Parathyroid adenoma (tissue), 2 donors: ENCODE results near the gene ZACN.
"Not testable (repeated sequence)": the region's sequence is repeated elsewhere in the genome, so short reads cannot be mapped to it uniquely, and the experiment has no call there.

Experiments used
- H2AFZ ChIP-seq: fragments of 300-600 bp; sonication (generic); one replicate; pipeline ENCODE4 v1.7.0; 2017; ENCODE audit warnings: antibody characterized with exemption, mild to moderate bottlenecking
- H3K27ac ChIP-seq: fragments of 300-600 bp; sonication (generic); one replicate; pipeline ENCODE4 v1.7.0; 2017
- H3K27me3 ChIP-seq: fragments of 300-600 bp; sonication (generic); one replicate; pipeline ENCODE4 v1.7.0; 2017; ENCODE audit warnings: low read length; ENCODE audit not compliant: control insufficient read depth, insufficient read depth
- H3K36me3 ChIP-seq: fragments of 300-600 bp; sonication (generic); one replicate; pipeline ENCODE4 v1.7.0; 2017; ENCODE audit warnings: low read length; ENCODE audit not compliant: control insufficient read depth, insufficient read depth
- H3K4me1 ChIP-seq: fragments of 300-600 bp; sonication (generic); one replicate; pipeline ENCODE4 v1.7.0; 2017; ENCODE audit warnings: control low read depth
- H3K4me2 ChIP-seq: fragments of 300-600 bp; sonication (generic); one replicate; pipeline ENCODE4 v1.7.0; 2017; ENCODE audit warnings: low read length
- H3K4me3 ChIP-seq: fragments of 300-600 bp; sonication (generic); one replicate; pipeline ENCODE4 v1.7.0; 2017; ENCODE audit warnings: low read depth, low read length
- H3K79me2 ChIP-seq: fragments of 300-600 bp; sonication (generic); one replicate; pipeline ENCODE4 v1.7.0; 2017; ENCODE audit warnings: control low read depth
- H3K9ac ChIP-seq: fragments of 300-600 bp; sonication (generic); one replicate; pipeline ENCODE4 v1.7.0; 2017; ENCODE audit warnings: mild to moderate bottlenecking
- H3K9me3 ChIP-seq: fragments of 300-600 bp; sonication (generic); one replicate; pipeline ENCODE4 v1.7.0; 2017; ENCODE audit warnings: low read length; ENCODE audit not compliant: control insufficient read depth
- TF ChIP-seq, protein P1 (sequence below): fragments of 300-600 bp; sonication (generic); IDR thresholded peaks from one replicate; pipeline ENCODE4 v1.7.0; 2017; ENCODE audit warnings: antibody characterized with exemption, mild to moderate bottlenecking
- donor health status: primary hyperparathyroidism.

The ZACN gene

DNA sequence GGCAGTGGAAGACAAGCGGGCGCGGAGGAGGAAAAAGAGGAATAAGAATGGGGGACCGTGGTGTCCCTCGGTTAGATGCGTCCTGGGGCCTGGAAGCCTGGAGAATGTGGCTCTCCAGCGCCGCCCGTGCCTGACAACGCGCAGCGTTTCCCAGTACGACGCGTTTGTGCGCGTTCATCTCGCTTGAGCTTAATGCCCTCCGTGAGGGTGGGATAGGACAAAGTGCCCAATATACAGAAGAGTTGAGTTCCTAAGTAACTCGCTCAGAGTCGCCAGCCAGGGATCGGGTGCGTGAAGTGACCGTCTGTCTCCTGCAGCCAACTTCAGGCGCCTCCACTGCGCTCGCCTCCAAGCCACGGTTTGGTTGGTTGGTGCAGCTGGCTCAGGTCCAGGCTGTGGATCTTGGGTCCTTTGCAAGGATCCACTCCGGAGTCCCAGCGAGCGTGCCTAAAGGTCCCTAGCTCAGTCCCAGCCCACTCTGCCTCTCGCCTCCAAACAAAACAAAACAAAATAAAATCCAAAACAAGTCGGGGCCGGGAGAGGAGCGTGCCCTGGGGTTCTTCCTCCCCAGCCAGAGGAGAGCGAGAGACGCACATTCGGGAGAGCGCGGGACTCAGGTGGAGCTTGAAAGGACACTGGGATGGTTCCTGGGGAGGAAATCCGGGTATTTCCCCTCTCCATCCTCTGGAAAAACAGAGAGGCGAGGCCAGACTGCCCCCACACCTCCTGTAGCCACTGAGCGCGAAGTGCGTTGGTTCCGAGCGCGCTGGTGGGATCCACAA, 3.4 kb upstream of the ZACN start:
- Histone ChIP-seq H2AFZ (no peak overlapping the region), H3K27me3 (peaks cover 3% of the 10 kb centered on the region), H3K36me3 (no peaks in the 10 kb centered on the region), H3K4me2 (peak overlapping the region; percentile 11), H3K9ac (no peak overlapping the region), H3K79me2 (peaks cover 10% of the 10 kb centered on the region), H3K27ac (no peak overlapping the region), H3K4me3 (no peak overlapping the region), H3K9me3 (no peaks in the 10 kb centered on the region), H3K4me1 (peaks cover 40% of the 10 kb centered on the region)
- TF ChIP-seq, protein P1, sequence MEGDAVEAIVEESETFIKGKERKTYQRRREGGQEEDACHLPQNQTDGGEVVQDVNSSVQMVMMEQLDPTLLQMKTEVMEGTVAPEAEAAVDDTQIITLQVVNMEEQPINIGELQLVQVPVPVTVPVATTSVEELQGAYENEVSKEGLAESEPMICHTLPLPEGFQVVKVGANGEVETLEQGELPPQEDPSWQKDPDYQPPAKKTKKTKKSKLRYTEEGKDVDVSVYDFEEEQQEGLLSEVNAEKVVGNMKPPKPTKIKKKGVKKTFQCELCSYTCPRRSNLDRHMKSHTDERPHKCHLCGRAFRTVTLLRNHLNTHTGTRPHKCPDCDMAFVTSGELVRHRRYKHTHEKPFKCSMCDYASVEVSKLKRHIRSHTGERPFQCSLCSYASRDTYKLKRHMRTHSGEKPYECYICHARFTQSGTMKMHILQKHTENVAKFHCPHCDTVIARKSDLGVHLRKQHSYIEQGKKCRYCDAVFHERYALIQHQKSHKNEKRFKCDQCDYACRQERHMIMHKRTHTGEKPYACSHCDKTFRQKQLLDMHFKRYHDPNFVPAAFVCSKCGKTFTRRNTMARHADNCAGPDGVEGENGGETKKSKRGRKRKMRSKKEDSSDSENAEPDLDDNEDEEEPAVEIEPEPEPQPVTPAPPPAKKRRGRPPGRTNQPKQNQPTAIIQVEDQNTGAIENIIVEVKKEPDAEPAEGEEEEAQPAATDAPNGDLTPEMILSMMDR, result no peak

DNA sequence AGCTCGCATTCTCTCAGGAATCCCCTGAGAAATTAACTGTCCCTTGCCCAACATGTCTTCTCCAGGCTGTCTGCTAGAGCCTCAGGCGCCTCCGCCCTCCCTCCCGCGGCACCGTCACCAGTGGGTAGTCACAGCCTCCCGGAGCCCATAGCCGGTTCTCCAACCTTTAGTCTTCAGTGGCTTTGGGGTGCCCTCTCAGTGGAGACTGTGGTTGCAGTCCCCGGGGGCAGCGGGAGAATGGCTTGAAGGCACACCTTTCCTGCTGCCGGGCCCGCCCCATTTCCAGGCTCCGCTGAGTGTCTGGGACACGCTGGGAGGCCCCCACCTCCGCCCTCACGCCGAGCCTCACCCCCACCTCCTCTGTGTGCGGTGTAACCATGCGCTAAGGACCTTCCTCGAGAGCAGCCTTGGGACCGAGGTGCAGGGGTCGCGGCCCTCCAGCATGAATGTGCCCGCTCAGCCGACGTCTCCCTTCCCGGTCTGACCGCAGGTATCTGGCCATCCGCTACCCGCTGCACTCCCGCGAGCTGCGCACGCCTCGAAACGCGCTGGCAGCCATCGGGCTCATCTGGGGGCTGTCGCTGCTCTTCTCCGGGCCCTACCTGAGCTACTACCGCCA, 2.7 kb upstream of the ZACN start:
- H3K4me3 ChIP-seq, result no peak overlapping the region
- peak overlapping the region; percentile 35 for H3K4me2 ChIP-seq
- H3K36me3 ChIP-seq, result no peaks in the 10 kb centered on the region
- H3K27ac ChIP-seq, result no peak overlapping the region
- peaks cover 42% of the 10 kb centered on the region for H3K4me1 ChIP-seq
- H3K9ac ChIP-seq, result no peak overlapping the region
- TF ChIP-seq, protein P1, result no peak
- peaks cover 3% of the 10 kb centered on the region for H3K27me3 ChIP-seq
- no peaks in the 10 kb centered on the region for H3K9me3 ChIP-seq
- H2AFZ ChIP-seq, result peak overlapping the region; percentile 17
- peaks cover 9% of the 10 kb centered on the region for H3K79me2 ChIP-seq

DNA sequence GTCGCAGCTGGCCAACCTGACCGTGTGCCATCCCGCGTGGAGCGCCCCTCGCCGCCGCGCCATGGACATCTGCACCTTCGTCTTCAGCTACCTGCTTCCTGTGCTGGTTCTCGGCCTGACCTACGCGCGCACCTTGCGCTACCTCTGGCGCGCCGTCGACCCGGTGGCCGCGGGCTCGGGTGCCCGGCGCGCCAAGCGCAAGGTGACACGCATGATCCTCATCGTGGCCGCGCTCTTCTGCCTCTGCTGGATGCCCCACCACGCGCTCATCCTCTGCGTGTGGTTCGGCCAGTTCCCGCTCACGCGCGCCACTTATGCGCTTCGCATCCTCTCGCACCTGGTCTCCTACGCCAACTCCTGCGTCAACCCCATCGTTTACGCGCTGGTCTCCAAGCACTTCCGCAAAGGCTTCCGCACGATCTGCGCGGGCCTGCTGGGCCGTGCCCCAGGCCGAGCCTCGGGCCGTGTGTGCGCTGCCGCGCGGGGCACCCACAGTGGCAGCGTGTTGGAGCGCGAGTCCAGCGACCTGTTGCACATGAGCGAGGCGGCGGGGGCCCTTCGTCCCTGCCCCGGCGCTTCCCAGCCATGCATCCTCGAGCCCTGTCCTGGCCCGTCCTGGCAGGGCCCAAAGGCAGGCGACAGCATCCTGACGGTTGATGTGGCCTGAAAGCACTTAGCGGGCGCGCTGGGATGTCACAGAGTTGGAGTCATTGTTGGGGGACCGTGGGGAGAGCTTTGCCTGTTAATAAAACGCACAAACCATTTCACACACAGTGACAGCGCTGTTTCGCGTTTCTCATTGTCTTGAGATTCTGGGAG, 2.0 kb upstream of the ZACN start:
- peak overlapping the region; percentile 35 for H3K4me2 ChIP-seq
- H2AFZ ChIP-seq, result peak overlapping the region; percentile 17
- H3K27ac ChIP-seq, result no peak overlapping the region
- no peak overlapping the region for H3K9ac ChIP-seq
- no peak overlapping the region for H3K4me3 ChIP-seq
- H3K9me3 ChIP-seq, result no peaks in the 10 kb centered on the region
- peaks cover 3% of the 10 kb centered on the region for H3K27me3 ChIP-seq
- H3K4me1 ChIP-seq, result peaks cover 42% of the 10 kb centered on the region
- no peaks in the 10 kb centered on the region for H3K36me3 ChIP-seq
- TF ChIP-seq, protein P1, result no peak
- peaks cover 2% of the 10 kb centered on the region for H3K79me2 ChIP-seq

DNA sequence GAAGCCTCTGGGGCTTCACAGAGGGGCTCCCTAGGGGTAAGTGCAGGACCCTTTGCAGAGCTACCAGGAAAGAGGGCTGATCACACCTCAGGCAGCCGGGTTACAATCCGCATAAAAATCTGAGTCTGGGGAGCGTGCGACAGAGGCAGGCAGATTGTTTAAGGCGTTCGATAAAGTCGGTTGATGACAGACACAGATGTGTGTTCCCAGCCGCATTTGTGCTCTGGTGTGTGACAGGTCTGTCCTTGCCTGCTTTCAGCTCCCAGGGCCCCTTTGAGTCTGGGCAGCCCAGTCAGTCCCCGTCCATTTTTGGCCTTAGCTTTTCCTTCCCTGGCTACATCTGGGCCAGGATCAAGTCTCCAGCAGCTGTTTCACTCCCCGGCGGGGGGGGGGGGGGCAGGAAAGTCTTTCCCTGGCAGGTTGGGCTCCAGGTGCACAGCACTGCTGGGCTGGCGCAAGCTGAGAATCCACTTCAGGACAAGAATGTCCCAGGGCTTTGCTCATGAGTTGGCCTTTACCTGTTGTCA, 1.3 kb upstream of the ZACN start:
- Histone ChIP-seq H3K4me2 (no peak overlapping the region), H3K27ac (no peak overlapping the region), H3K4me3 (no peak overlapping the region), H3K4me1 (peaks cover 42% of the 10 kb centered on the region), H2AFZ (no peak overlapping the region), H3K9me3 (no peaks in the 10 kb centered on the region), H3K27me3 (peaks cover 3% of the 10 kb centered on the region), H3K36me3 (no peaks in the 10 kb centered on the region), H3K9ac (no peak overlapping the region), H3K79me2 (no peaks in the 10 kb centered on the region)
- TF ChIP-seq, protein P1, result no peak

DNA sequence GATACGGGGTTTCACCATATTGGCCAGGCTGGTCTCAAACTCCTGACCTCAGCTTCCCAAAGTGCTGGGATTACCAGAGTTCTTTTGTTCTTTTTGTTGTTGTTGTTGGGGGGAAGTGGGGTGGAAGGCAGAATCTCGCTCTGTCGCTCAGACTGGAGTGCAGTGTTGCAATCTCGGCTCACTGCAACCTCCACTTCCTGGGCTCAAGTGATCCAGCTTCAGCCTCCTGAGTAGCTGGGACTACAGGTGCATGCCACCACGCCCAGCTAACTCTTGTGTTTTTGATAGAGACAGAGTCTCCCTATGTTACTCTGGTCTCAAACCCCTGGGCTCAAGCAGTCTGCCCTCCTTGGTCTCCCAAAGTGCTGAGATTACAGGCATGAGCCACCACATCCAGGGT, 612 bp upstream of the ZACN start:
- H3K4me3 ChIP-seq, H3K79me2 ChIP-seq, H3K4me2 ChIP-seq, H2AFZ ChIP-seq, H3K9ac ChIP-seq, H3K27me3 ChIP-seq, H3K9me3 ChIP-seq, H3K36me3 ChIP-seq, H3K27ac ChIP-seq: not testable (repeated sequence)
- H3K4me1 ChIP-seq, result peaks cover 38% of the 10 kb centered on the region
